Neural crest cell (in vitro differentiated cells): ENCODE measurements around the gene OBP2B. TPM values are rescaled to one million over a fixed set of nuclear protein-coding genes. Genes with fewer than 3 reads are reported as not detected.
"Not testable (repeated sequence)": the region's sequence is repeated elsewhere in the genome, so short reads cannot be mapped to it uniquely, and the experiment has no call there.

Experiments used
- DNase-seq: peaks from one replicate; pipeline ENCODE4 v3.0.0; 2021; ENCODE audit warnings: low read depth, mixed read lengths, low spot score
- H3K27ac Mint-ChIP-seq: one replicate; pipeline ENCODE4 v1.8.0; 2021; ENCODE audit warnings: mild to moderate bottlenecking, mixed read lengths; ENCODE audit not compliant: unreplicated experiment
- H3K27me3 Mint-ChIP-seq: 2 replicates; pipeline ENCODE4 v1.8.0; 2021; ENCODE audit warnings: low read depth, mild to moderate bottlenecking, mixed read lengths
- H3K36me3 Mint-ChIP-seq: 2 replicates; pipeline ENCODE4 v1.8.0; 2021; ENCODE audit warnings: low read depth, mild to moderate bottlenecking, mixed read lengths
- H3K4me1 Mint-ChIP-seq: 2 replicates; pipeline ENCODE4 v1.8.0; 2021; ENCODE audit warnings: mixed read lengths
- H3K4me3 Mint-ChIP-seq: one replicate; pipeline ENCODE4 v1.8.0; 2021; ENCODE audit warnings: mild to moderate bottlenecking, mixed read lengths
- H3K9me3 Mint-ChIP-seq: 2 replicates; pipeline ENCODE4 v1.8.0; 2021; ENCODE audit warnings: mixed read lengths
- total RNA-seq: library from RNA; stranded (reverse); gene quantifications from 2 replicates; pipeline ENCODE4 v1.2.1, GENCODE V29; 2021
- TF ChIP-seq, protein P1 (sequence below): fragments of 200-600 bp; sonication (generic); conservative IDR thresholded peaks from 2 replicates; pipeline ENCODE4 v1.5.0; 2021; ENCODE audit warnings: antibody characterized with exemption, mild to moderate bottlenecking

Gene OBP2B
- total RNA-seq, 1 donor from 2014 or later: not detected

DNA sequence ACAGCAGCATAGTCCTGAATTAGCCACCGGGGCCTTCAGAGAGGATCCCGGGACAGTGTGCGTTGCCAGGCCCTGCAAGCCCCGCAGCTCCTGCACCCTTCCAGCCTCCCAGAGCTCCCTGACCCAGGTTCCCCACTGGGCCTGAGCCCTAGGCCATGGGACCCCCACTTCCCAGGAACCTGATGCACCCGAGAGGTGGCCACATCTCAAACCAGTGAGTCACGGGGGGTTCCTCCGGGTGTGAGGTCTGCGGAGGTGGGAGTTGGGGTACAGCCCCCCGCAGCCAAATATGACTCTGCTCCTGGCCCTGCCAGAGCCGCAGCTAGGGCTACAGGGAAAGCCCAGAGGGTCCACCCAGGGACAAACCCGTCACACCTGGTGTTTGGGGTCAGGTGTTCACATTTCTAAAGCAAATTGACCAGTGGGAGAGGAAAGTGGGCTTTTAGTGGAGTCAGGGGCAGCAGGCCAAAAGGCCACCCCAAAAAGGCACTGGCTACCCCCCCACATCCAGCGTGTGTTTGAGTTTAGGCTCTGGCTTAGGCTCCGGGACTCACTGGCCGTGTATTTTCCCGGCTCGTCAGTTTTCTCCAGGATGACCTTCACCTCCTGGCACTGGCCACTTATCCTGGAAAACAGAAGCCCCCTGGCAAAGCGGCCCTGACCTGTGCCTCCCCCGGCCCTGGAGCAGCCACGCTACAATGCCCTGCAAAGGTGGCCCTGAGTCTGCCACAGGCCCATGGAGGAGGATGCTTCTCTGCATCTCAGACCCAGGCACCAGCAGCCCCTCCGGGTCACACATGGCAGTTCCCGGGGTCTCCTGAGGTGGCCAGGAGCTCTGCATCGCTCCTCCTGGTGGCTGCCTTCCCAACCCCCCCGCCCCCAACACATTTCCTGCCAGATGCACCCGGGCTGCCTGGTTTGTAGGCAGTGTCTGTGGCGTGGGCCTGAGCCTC lies 17.4 kb upstream of the OBP2B start:
- H3K9me3 Mint-ChIP-seq: peaks cover 3% of the 10 kb centered on the region
- H3K4me1 Mint-ChIP-seq: no peaks in the 10 kb centered on the region
- H3K27me3 Mint-ChIP-seq: peaks cover 4% of the 10 kb centered on the region
- DNase-seq: no peak
- no peak overlapping the region for H3K4me3 Mint-ChIP-seq
- peak overlapping the region; percentile 35 for H3K27ac Mint-ChIP-seq
- TF ChIP-seq, protein P1, sequence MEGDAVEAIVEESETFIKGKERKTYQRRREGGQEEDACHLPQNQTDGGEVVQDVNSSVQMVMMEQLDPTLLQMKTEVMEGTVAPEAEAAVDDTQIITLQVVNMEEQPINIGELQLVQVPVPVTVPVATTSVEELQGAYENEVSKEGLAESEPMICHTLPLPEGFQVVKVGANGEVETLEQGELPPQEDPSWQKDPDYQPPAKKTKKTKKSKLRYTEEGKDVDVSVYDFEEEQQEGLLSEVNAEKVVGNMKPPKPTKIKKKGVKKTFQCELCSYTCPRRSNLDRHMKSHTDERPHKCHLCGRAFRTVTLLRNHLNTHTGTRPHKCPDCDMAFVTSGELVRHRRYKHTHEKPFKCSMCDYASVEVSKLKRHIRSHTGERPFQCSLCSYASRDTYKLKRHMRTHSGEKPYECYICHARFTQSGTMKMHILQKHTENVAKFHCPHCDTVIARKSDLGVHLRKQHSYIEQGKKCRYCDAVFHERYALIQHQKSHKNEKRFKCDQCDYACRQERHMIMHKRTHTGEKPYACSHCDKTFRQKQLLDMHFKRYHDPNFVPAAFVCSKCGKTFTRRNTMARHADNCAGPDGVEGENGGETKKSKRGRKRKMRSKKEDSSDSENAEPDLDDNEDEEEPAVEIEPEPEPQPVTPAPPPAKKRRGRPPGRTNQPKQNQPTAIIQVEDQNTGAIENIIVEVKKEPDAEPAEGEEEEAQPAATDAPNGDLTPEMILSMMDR: no peak
- no peaks in the 10 kb centered on the region for H3K36me3 Mint-ChIP-seq

DNA sequence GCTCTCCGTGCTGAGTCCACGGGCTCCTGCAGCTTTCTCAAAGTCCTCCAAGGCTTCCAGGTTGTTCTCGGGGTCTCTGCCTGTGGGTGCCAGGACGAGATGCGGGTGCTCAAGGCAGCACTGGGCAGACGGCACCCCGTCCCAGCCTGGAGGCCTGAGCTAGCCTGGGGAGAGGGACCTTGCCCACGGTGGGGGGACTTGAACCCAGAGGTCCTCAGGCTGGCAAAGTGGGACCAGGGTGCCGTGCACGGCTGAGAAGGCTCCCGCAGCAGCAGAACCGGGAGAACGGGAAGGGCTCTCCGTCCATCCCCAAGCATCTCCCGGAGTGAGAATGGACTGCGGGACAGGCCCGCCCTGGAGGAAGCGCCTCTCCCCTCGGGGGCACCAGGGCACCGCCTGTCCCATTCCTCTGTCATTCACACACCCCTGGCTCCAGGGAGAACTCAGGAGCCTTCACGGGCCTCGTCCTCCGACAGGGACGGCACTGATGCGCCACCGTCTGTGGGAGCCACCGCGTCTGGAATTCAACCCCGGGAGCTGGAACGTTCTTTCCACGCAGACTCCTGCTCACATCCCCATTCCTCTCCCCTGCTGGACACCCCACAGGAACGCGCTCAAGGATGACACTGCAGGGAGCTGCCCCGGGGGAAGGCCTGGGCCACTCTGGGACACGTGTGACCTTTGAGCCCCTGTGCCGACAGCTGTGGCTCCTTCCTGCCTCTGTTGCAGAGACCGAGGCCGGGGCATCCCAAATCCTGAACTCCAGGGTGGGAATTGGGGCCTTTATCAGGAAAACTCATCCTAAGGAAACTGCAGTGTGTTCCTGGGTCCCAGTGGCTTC lies 16.3 kb upstream of the OBP2B start:
- DNase-seq: no peak
- peaks cover 15% of the 10 kb centered on the region for H3K27me3 Mint-ChIP-seq
- no peak overlapping the region for H3K4me3 Mint-ChIP-seq
- H3K36me3 Mint-ChIP-seq: no peaks in the 10 kb centered on the region
- H3K4me1 Mint-ChIP-seq: no peaks in the 10 kb centered on the region
- H3K27ac Mint-ChIP-seq: no peak overlapping the region
- peaks cover 5% of the 10 kb centered on the region for H3K9me3 Mint-ChIP-seq
- TF ChIP-seq, protein P1: no peak

- Mint-ChIP-seq H3K27me3 (peaks cover 22% of the 10 kb centered on the region), H3K4me1 (no peaks in the 10 kb centered on the region), H3K27ac (no peak overlapping the region), H3K36me3 (no peaks in the 10 kb centered on the region), H3K4me3 (no peak overlapping the region), H3K9me3 (peaks cover 2% of the 10 kb centered on the region)
- DNase-seq: no peak
- TF ChIP-seq, protein P1: no peak
These were observed 15.7 kb upstream of the OBP2B start for GRCh38 chr9:133224762-133225161.

GRCh38 chr9:133223159-133223756 lies 14.2 kb upstream of the OBP2B start:
- peaks cover 37% of the 10 kb centered on the region for H3K27me3 Mint-ChIP-seq
- not testable (repeated sequence) for H3K36me3 Mint-ChIP-seq, H3K9me3 Mint-ChIP-seq, H3K4me3 Mint-ChIP-seq, H3K4me1 Mint-ChIP-seq, DNase-seq, H3K27ac Mint-ChIP-seq

DNA sequence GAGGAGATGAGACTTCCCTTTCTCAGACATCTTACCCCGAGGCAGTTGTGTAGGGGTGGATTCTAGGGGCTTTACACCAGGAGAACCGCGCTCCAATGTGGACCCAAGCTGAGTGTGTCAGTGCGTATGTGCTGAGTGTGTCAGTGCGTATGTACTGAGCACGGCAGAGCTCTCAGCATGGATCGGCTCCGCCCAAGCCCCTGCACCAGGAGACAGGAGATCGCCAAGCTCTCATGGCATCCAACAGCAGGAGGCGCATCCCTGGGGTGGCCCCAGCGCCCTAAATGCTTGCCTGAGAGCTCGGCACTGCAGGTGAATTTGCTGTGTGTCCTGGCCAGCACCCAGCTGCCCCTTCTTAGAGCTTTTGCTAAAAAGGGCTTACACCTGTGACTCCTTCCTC lies 12.9 kb upstream of the OBP2B start:
- not testable (repeated sequence) for H3K27ac Mint-ChIP-seq, H3K4me1 Mint-ChIP-seq, H3K9me3 Mint-ChIP-seq

DNA sequence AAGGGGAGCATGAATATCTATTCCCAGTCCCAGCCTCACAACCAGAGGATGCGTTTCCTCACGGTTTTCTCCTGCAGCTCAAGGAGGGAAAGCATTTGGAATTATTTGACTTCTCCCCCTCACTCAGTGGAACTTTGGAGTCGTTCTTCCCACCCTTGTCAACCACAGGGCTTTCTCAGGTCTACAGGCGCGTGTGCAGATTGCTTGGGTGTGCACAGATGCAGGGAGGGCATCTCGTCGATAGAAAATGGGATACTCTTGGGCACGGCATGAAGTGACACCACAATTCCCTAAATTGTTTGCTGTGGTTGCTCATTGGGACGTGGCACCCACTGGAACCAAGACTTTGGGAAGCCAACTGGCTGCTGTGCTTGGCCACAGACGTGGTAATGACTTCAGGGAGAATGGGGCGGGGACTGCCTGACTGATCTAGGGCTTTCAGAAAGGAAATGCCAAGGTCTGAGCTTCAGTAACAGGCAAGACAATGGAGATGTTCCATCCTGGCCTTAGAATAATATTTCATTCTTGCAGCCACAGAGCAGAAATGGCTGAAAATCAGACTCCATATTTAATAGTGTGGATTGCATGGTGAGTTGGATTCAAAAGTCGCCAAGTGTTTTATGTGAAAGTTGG lies 12.2 kb upstream of the OBP2B start:
- DNase-seq: no peak
- TF ChIP-seq, protein P1: no peak
- Mint-ChIP-seq H3K27me3 (peaks cover 56% of the 10 kb centered on the region), H3K4me3 (no peak overlapping the region), H3K27ac (peak overlapping the region; percentile 12), H3K36me3 (no peaks in the 10 kb centered on the region), H3K4me1 (no peaks in the 10 kb centered on the region), H3K9me3 (peaks cover 2% of the 10 kb centered on the region)

More for the DNA sequence above, 12.9 kb upstream of the OBP2B start:
- H3K27me3 Mint-ChIP-seq: peaks cover 49% of the 10 kb centered on the region
- not testable (repeated sequence) for DNase-seq, H3K4me3 Mint-ChIP-seq, H3K36me3 Mint-ChIP-seq

- not testable (repeated sequence) for DNase-seq, H3K9me3 Mint-ChIP-seq, H3K36me3 Mint-ChIP-seq, H3K4me1 Mint-ChIP-seq, H3K4me3 Mint-ChIP-seq, H3K27ac Mint-ChIP-seq
- H3K27me3 Mint-ChIP-seq: peaks cover 85% of the 10 kb centered on the region
These were observed 9.3 kb upstream of the OBP2B start for GRCh38 chr9:133218049-133218975.
